Measurements from ENCODE around the gene DNPH1. TPM values are rescaled to one million over a fixed set of nuclear protein-coding genes. Genes with fewer than 3 reads are reported as not detected.
A peak's percentile ranks its signal among the peaks of the same experiment; 100 is the strongest.

Gene DNPH1
- total RNA-seq, 4 donors from 2014 or later: 57.7 to 101 (median 81.5) TPM

GRCh38 chr6:43176423-43176786 is 52.9 kb downstream of the DNPH1 start:
- intact Hi-C loops (cut with DNase I): no loop called here
- Histone ChIP-seq H3K36me3 (peaks cover 8 to 61% (median 27%) of the 10 kb centered on the region in 3 donors), H3K4me3 (no peak overlapping the region), H3K27ac (peak overlapping the region in 3 of 4 donors; percentile 24 to 99 (median 93)), H3K9me3 (no peaks in the 10 kb centered on the region), H3K27me3 (no peaks in the 10 kb centered on the region), H3K4me1 (peaks cover 28 to 49% (median 29%) of the 10 kb centered on the region in 3 donors)
- DNase-seq: no peak
- TF ChIP-seq, protein P1, sequence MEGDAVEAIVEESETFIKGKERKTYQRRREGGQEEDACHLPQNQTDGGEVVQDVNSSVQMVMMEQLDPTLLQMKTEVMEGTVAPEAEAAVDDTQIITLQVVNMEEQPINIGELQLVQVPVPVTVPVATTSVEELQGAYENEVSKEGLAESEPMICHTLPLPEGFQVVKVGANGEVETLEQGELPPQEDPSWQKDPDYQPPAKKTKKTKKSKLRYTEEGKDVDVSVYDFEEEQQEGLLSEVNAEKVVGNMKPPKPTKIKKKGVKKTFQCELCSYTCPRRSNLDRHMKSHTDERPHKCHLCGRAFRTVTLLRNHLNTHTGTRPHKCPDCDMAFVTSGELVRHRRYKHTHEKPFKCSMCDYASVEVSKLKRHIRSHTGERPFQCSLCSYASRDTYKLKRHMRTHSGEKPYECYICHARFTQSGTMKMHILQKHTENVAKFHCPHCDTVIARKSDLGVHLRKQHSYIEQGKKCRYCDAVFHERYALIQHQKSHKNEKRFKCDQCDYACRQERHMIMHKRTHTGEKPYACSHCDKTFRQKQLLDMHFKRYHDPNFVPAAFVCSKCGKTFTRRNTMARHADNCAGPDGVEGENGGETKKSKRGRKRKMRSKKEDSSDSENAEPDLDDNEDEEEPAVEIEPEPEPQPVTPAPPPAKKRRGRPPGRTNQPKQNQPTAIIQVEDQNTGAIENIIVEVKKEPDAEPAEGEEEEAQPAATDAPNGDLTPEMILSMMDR (IDR thresholded peaks at IDR 0.05): no peak
- TF ChIP-seq POLR2A (IDR thresholded peaks at IDR 0.05): no peak
- 70% methylated on average over 2 of the region's 6 CpGs; no CpG with 5 or more reads in 1 of the 2 donors for WGBS, 2 donors

DNA sequence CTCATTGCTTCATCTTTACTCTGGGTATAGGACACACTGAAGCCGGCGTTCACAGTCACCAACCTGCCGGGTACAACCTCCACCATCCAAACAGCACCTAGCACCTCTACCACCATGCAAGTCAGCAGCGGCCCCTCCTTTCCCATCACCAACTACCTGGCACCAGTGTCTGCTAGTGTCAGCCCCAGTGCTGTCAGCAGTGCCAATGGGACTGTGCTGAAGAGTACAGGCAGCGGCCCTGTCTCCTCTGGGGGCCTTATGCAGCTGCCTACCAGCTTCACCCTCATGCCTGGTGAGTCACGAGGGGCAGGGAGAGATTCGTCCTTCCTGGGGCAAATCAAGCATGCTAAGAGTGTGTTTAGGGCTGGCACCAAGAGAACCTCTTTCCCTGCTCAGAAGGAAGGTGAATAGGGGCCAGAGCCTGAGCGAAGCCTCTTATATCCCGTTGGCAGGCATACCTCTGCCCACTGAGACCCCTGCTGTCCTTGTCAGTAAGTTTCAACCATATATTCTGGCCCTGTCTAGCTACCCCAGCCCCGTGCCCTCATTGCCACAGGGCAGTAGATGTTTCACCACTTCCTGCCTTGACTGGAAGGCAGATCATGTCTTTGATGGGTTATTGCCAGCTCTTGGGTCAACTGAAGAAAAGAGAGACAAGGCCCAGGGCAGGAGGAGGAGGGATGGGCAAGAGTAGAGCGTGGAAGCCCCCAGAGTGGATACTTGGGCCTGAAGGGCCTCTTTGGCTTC is 53.4 kb downstream of the DNPH1 start:
- Histone ChIP-seq H3K27me3 (no peaks in the 10 kb centered on the region), H3K4me3 (no peak overlapping the region), H3K4me1 (peaks cover 25 to 44% (median 28%) of the 10 kb centered on the region in 3 donors), H3K36me3 (peaks cover 8 to 60% (median 27%) of the 10 kb centered on the region in 3 donors), H3K27ac (peak overlapping the region; percentile 93 to 99 (median 99)), H3K9me3 (no peaks in the 10 kb centered on the region)
- 67 to 83% methylated on average over 9 of the region's 11 CpGs for WGBS, 2 donors
- DNase-seq: no peak
- intact Hi-C loops (cut with DNase I): no loop called here
- TF ChIP-seq, protein P1 (IDR thresholded peaks at IDR 0.05): no peak
- TF ChIP-seq POLR2A (IDR thresholded peaks at IDR 0.05): no peak

Other genes starting within 250 kb of the DNPH1 start
- 10 to 100 TPM; 15.6 to 35.9 (median 27.4) TPM for gene PPP2R5D, start 244.9 kb downstream of the DNPH1 start, total RNA-seq
- gene MEA1, start 215.5 kb downstream of the DNPH1 start, total RNA-seq: 10 to 100 TPM; 28.9 to 56.6 (median 49.1) TPM
- 10 to 100 TPM; 35.7 to 62.9 (median 48.5) TPM for gene KLHDC3, start 215.2 kb downstream of the DNPH1 start, total RNA-seq
- gene RRP36, start 207.9 kb downstream of the DNPH1 start, total RNA-seq: 10 to 100 TPM; 52.5 to 66.4 (median 65.4) TPM
- 10 to 100 TPM in 1 of 4 donors, 1 to 10 TPM in 3; 6.5 to 10.8 (median 8.0) TPM for gene CUL7, start 175.6 kb downstream of the DNPH1 start, total RNA-seq
- 10 to 100 TPM; 23.3 to 29.1 (median 24.5) TPM for gene MRPL2, start 170.0 kb downstream of the DNPH1 start, total RNA-seq
- 10 to 100 TPM in 2 of 4 donors, 1 to 10 TPM in 2; 4.5 to 15.8 (median 9.4) TPM for gene KLC4, start 169.8 kb downstream of the DNPH1 start, total RNA-seq
- 10 to 100 TPM; 30.6 to 44.1 (median 36.7) TPM for gene PTK7, start 153.2 kb downstream of the DNPH1 start, total RNA-seq
- 10 to 100 TPM; 22.0 to 38.9 (median 35.3) TPM for gene SRF, start 58.2 kb downstream of the DNPH1 start, total RNA-seq
- gene CUL9, start 47.3 kb downstream of the DNPH1 start, total RNA-seq: 10 to 100 TPM; 26.2 to 50.9 (median 32.5) TPM
- gene TTBK1, start 14.0 kb upstream of the DNPH1 start, total RNA-seq: under 1 TPM in 1 of 4 donors, not detected in 3; 0.13 TPM
- gene SLC22A7, start 68.8 kb upstream of the DNPH1 start, total RNA-seq: not detected
- under 1 TPM in 3 of 4 donors, not detected in 1; 0.38 to 0.72 (median 0.41) TPM for gene CRIP3, start 79.3 kb upstream of the DNPH1 start, total RNA-seq
- gene ZNF318, start 140.2 kb upstream of the DNPH1 start, total RNA-seq: 10 to 100 TPM in 1 of 4 donors, 1 to 10 TPM in 3; 5.6 to 13.5 (median 8.1) TPM
- gene ABCC10, start 198.1 kb upstream of the DNPH1 start, total RNA-seq: 10 to 100 TPM; 10.8 to 23.9 (median 19.3) TPM
- 10 to 100 TPM in 2 of 4 donors, 1 to 10 TPM in 2; 8.3 to 24.8 (median 12.6) TPM for gene DLK2, start 226.1 kb upstream of the DNPH1 start, total RNA-seq
- gene TJAP1, start 248.1 kb upstream of the DNPH1 start, total RNA-seq: 10 to 100 TPM in 3 of 4 donors, 1 to 10 TPM in 1; 9.5 to 20.2 (median 10.9) TPM

Measured in esophagus squamous epithelium (tissue), 5 donors.